Mucosa of stomach (tissue), 1 donor: ENCODE measurements around the gene STUM.

Source experiments
- H3K27me3 ChIP-seq: one replicate; pipeline ENCODE4 v1.7.0; 2013; ENCODE audit warnings: mild to moderate bottlenecking, low read length; ENCODE audit not compliant: control insufficient read depth, insufficient read depth
- H3K36me3 ChIP-seq: one replicate; pipeline ENCODE4 v1.7.0; 2013; ENCODE audit warnings: low read length; ENCODE audit not compliant: control insufficient read depth, insufficient read depth
- H3K4me1 ChIP-seq: one replicate; pipeline ENCODE4 v1.7.0; 2013; ENCODE audit warnings: mild to moderate bottlenecking, low read length; ENCODE audit not compliant: control insufficient read depth, insufficient read depth
- H3K4me3 ChIP-seq: one replicate; pipeline ENCODE4 v1.7.0; 2013; ENCODE audit warnings: low read length
- H3K9ac ChIP-seq: one replicate; pipeline ENCODE4 v1.7.0; 2013; ENCODE audit warnings: mild to moderate bottlenecking, low read length, moderate library complexity
- H3K9me3 ChIP-seq: one replicate; pipeline ENCODE4 v1.7.0; 2013; ENCODE audit warnings: mild to moderate bottlenecking, low read length, moderate library complexity; ENCODE audit not compliant: control insufficient read depth
- donor health status: Pancreatic carcinoma.

The STUM gene

DNA sequence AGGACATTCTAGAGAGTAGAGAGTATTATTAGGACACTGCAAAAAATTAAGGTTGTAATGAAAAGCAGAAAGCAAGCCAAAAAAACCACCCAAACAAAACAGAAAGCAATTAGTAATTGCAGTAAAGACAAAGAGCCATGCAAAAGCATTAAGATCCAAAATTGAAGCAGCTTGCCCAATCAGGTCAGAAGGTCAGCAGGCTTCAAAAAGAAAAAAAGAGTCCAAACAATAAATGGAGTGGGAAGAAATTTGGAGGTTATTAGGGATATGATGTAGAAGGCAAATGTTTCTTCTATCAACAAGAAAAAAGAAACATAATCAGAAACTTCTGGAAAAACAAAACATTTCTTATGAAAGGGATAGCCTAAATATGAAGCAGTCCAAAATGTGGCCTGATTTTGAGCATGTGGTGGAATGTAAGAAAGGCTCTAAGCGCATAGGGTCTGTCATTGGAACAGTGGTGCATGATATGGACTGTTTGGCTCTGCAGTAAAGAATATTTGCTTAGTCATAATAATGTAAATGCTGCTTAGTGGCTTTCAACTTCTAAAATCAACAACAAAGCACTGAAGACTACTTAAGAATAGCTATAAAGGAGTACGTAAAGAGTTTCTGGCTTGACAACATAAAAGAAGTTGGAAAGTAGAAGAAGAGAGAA is 4.8 kb downstream of the STUM start:
- no peak overlapping the region for H3K9ac ChIP-seq
- H3K36me3 ChIP-seq, result no peaks in the 10 kb centered on the region
- peaks cover 10% of the 10 kb centered on the region for H3K4me1 ChIP-seq
- no peaks in the 10 kb centered on the region for H3K9me3 ChIP-seq
- no peak overlapping the region for H3K4me3 ChIP-seq
- peaks cover 45% of the 10 kb centered on the region for H3K27me3 ChIP-seq

DNA sequence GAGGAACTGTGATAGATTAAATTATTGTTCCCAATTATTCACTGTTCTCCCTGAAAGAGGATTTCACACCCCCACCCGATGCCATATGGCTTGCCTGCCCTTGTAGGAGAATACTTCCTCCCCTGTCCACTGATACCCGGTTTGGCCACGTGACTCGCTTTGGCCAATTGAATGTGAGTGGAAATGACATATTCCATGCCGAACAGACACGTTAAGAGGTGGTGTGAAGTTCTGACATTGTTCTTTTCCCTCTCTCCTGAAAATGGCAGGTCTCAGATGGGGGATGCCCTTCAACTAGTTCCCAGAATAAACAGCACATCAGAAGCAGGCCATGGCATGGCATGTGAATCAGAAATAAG is 5.3 kb downstream of the STUM start:
- H3K9ac ChIP-seq, result no peak overlapping the region
- H3K9me3 ChIP-seq, result no peaks in the 10 kb centered on the region
- peaks cover 9% of the 10 kb centered on the region for H3K4me1 ChIP-seq
- peaks cover 42% of the 10 kb centered on the region for H3K27me3 ChIP-seq
- H3K4me3 ChIP-seq, result no peak overlapping the region
- H3K36me3 ChIP-seq, result no peaks in the 10 kb centered on the region

DNA sequence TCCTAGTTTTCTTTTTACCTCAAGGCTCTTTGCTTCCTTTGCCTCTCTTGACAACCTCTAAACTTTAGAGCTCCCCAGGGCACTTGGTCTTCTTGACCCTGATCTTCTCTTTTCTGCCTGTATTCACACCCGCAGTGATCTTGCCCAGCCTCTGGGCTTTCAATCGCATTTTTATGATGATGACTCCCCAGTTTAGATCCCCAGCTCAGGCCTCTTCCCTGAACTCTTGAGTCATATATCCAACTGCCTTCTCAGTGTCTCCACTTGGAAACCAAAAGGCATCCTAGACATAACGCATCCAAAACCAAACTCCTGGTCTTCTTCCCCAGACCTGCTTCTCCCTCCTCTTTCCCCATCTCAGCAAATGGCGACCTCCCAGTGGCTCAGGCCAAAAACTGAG is 6.5 kb downstream of the STUM start:
- peaks cover under 1% of the 10 kb centered on the region for H3K4me1 ChIP-seq
- peaks cover 30% of the 10 kb centered on the region for H3K27me3 ChIP-seq
- H3K36me3 ChIP-seq, result no peaks in the 10 kb centered on the region
- no peak overlapping the region for H3K9ac ChIP-seq
- H3K4me3 ChIP-seq, result no peak overlapping the region
- H3K9me3 ChIP-seq, result no peaks in the 10 kb centered on the region

DNA sequence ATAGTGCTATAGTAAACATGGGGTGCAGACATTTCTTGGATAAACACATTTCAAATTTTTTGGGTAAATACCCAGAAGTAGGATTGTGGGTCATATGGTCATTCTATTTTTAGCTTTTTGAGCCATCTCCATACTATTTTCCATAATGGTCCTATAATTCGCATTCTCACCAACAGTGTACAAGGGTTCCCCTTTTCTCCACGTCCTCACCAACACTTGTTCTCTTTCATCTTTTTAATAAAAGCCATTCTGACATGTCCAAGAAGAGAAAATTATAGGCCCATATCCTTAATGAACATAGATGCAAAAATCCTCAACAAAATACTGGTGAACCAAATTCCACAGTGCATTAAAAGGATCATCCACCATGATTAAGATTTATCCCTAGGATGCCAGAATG is 8.9 kb downstream of the STUM start:
- no peaks in the 10 kb centered on the region for H3K9me3 ChIP-seq
- no peak overlapping the region for H3K9ac ChIP-seq
- no peaks in the 10 kb centered on the region for H3K4me1 ChIP-seq
- no peak overlapping the region for H3K4me3 ChIP-seq
- peaks cover 8% of the 10 kb centered on the region for H3K27me3 ChIP-seq
- H3K36me3 ChIP-seq, result no peaks in the 10 kb centered on the region

DNA sequence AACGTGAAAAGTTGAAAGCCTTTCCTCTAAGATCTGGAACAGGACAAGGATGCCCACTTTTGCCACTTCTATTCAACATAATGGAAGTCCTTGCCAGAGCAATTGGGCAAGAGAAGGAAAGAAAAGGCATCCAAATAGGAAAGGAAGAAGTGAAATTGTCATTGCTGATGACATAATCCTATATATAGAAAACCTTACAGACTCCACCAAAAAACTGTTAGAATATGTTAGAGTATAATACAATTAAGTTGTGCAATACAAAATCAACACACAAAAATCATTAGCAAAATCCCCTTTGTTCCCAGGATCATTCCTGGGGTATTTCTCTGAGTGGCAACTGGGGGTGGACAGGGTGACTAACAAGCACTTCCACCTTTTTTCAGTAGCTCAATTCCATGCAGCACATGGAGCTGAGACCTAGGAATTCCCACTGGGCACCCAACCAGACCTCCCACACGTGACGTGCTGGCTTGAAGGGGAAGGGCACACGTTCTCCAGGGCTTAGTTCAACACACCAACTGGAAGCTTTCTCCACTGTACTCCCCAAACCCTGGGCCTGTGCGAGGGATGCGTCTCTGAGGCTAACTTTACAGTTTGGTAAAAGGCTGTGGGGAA is 9.6 kb downstream of the STUM start:
- Histone ChIP-seq H3K9ac (no peak overlapping the region), H3K27me3 (peaks cover 8% of the 10 kb centered on the region), H3K9me3 (no peaks in the 10 kb centered on the region), H3K36me3 (no peaks in the 10 kb centered on the region), H3K4me1 (no peaks in the 10 kb centered on the region), H3K4me3 (no peak overlapping the region)

DNA sequence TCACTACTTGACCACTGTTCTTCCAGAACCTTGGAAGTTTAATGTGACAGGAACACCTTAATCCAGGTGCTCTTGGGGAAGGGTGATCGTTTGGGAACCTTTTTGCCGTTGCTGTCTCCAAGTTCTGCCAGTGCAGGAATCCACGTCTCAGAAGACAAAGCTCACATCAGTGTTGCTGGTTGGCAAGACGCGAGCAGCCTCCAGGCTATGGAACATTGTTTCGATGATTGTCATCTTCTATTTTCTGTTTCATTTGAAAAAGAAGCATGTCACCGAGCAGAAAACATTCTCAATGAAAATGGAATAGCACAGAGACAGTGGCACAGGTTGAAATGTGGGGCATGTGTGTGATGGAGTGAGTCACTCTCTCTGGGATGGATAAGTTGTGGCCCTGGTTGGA is 11.7 kb downstream of the STUM start:
- H3K9ac ChIP-seq, result no peak overlapping the region
- no peak overlapping the region for H3K4me3 ChIP-seq
- H3K4me1 ChIP-seq, result no peaks in the 10 kb centered on the region
- H3K9me3 ChIP-seq, result no peaks in the 10 kb centered on the region
- H3K27me3 ChIP-seq, result peaks cover 5% of the 10 kb centered on the region
- H3K36me3 ChIP-seq, result no peaks in the 10 kb centered on the region

DNA sequence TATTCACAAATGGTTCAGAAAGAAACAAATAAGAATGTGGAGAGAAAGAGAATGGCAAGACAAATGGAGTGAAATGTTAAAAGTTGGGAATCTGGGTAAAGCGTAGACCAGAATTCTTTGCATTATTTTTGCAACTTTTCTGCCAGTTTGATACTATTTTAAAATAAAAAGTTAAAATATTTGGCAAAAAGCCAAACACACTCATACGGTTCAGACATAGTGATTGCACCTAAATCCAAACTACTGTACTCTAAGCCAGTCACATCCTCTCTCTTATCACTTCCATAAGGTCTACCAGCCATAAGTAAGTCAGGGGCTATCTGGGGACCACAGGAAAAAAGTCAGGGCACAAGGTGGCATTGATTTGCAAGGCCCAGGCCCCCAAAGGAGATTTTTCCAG is 14.4 kb downstream of the STUM start:
- no peaks in the 10 kb centered on the region for H3K4me1 ChIP-seq
- H3K4me3 ChIP-seq, result no peak overlapping the region
- no peaks in the 10 kb centered on the region for H3K9me3 ChIP-seq
- H3K36me3 ChIP-seq, result no peaks in the 10 kb centered on the region
- H3K27me3 ChIP-seq, result no peaks in the 10 kb centered on the region
- H3K9ac ChIP-seq, result no peak overlapping the region

DNA sequence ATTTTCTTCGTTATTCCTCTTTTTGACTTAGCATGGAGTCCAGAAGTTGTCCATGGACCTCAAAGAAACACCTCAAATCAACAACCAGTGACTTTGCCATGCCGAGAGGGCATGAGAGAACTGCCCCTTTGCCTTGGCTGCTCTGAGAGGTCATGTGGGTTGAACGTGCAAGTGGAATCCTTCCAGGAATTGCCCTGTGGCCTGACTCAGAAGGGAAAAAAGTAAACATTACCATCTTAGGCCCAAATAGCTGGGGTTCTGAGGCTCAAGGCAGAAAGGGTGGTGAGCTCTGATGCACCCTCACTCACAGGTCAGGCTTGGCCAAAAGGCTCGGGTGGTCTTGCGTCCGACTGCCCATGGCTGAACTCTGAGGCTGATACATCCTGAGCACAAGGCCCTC is 15.1 kb downstream of the STUM start:
- no peak overlapping the region for H3K9ac ChIP-seq
- no peaks in the 10 kb centered on the region for H3K27me3 ChIP-seq
- H3K4me1 ChIP-seq, result no peaks in the 10 kb centered on the region
- H3K9me3 ChIP-seq, result no peaks in the 10 kb centered on the region
- H3K36me3 ChIP-seq, result no peaks in the 10 kb centered on the region
- no peak overlapping the region for H3K4me3 ChIP-seq

DNA sequence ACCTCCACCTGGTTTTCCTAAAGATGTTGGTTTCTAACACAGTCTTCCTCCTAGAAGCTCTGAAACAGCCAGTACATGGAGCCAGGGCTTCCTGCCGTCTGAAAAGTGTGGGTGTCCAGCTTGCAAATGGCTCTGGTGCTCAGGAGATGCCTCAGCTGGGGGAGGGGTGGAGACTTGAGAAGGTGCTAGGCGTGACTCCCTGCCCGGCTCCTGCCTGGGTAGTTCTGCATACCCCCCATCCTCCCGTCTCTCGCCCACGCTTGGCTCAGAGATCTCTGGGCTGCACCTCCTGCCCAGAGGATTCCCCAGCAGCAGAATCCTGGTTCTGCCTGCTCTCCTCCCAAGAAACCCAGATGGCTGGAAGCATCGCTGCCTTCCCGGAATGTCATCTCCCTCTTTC is 16.9 kb downstream of the STUM start:
- Histone ChIP-seq H3K27me3 (no peaks in the 10 kb centered on the region), H3K4me3 (no peak overlapping the region), H3K9ac (no peak overlapping the region), H3K9me3 (no peaks in the 10 kb centered on the region), H3K36me3 (no peaks in the 10 kb centered on the region), H3K4me1 (no peaks in the 10 kb centered on the region)

DNA sequence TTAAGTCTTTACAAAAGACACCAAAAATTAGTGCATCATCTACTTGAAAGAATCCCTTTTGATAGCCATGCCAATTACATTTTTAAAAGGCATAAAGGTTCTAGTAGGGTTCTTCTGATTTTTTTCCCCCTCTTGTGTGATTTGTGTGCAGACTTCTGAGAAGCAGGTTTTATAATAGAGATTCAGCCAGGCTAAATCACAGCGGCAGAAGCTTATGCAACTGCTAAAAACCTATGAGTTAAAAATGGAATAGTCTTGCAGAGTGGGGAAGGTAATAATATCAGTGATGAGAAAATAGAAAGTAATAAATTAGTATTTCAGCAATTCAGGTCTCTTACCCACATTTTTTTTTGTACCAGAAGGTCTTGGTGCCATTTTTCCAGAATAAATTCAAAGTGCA is 17.7 kb downstream of the STUM start:
- Histone ChIP-seq H3K9me3 (no peaks in the 10 kb centered on the region), H3K27me3 (no peaks in the 10 kb centered on the region), H3K4me1 (no peaks in the 10 kb centered on the region), H3K9ac (no peak overlapping the region), H3K36me3 (no peaks in the 10 kb centered on the region), H3K4me3 (no peak overlapping the region)

DNA sequence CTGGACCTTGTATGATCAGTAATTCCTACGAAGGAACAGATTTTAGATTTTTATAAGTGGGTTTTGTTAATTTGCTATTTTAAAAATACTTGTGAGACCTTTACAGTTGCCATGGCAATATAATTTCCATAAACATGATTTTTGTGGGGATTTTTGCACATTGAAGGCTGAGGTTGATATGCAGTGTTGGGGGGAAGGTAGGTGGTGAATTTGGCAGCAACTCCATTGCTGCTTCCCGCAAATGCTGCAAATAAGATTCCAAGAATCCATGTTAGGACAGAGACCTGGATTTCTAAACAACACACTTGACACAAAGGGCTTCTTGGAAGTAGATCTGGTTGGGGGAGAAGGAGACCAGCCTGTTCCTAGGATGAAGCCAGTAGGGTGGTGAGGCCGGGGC is 18.2 kb downstream of the STUM start:
- H3K9ac ChIP-seq, result no peak overlapping the region
- H3K4me1 ChIP-seq, result no peaks in the 10 kb centered on the region
- no peak overlapping the region for H3K4me3 ChIP-seq
- no peaks in the 10 kb centered on the region for H3K36me3 ChIP-seq
- H3K27me3 ChIP-seq, result no peaks in the 10 kb centered on the region
- H3K9me3 ChIP-seq, result no peaks in the 10 kb centered on the region

DNA sequence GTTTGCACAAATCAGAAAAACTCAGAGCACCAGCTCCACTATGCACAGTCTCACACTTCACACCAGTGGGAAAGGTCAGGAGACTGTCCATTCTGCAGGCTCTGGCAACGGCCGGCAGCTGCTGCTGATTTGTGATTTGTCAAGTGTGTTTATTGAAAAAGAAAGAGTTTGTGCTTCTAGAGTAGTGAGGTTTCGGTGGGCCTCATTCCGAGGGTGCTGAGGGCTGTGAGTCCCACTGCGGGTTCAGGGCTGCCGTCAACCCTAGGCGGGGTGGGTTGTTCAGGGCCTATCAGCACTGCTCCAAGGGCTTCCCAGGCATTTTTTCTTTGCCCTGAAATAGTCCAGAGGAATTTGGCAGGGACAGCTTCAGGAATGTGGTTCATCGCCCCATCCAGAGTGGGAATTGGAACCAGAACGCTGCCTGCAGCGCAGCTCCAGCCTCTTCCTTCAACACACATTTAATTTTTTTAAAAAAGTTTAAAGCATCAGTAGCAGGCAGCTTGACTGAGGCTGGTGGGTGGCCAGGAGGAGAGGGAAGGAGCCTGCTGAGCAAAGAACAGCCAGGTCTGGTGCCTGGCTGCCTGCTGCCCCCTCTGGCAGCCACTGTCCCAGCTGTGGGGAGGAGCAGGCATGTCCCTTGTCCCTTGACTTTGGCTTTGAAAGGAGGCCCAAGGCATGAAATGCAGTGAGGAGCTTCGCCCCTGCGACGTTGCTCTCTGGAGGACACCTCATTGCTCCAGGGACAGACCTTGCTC is 19.7 kb downstream of the STUM start:
- no peaks in the 10 kb centered on the region for H3K27me3 ChIP-seq
- no peak overlapping the region for H3K9ac ChIP-seq
- no peaks in the 10 kb centered on the region for H3K36me3 ChIP-seq
- no peaks in the 10 kb centered on the region for H3K9me3 ChIP-seq
- no peaks in the 10 kb centered on the region for H3K4me1 ChIP-seq
- H3K4me3 ChIP-seq, result no peak overlapping the region
